Activated naive CD8-positive, alpha-beta T cell treated with anti-CD3 and anti-CD28 coated beads, Interleukin-2, amount 50 U/mL, for 24 hours (primary cell): ENCODE measurements around the gene BRD3OS.

ENCODE experiments used
- ATAC-seq: fragments of 150-1000 bp; cut with Tn5 transposase; one replicate; pipeline ENCODE4 v1.10.0; 2021
- DNase-seq: peaks from one replicate; pipeline ENCODE4 v3.0.0; 2021
- H3K27ac Mint-ChIP-seq: one replicate; pipeline ENCODE4 v1.8.0; 2021; ENCODE audit warnings: mild to moderate bottlenecking, mixed read lengths
- H3K27me3 Mint-ChIP-seq: one replicate; pipeline ENCODE4 v1.8.0; 2021; ENCODE audit warnings: mixed read lengths
- H3K36me3 Mint-ChIP-seq: one replicate; pipeline ENCODE4 v1.8.0; 2021; ENCODE audit warnings: low read depth, mixed read lengths
- H3K4me1 Mint-ChIP-seq: one replicate; pipeline ENCODE4 v1.8.0; 2021; ENCODE audit warnings: mixed read lengths
- H3K4me3 Mint-ChIP-seq: one replicate; pipeline ENCODE4 v1.8.0; 2021; ENCODE audit warnings: mild to moderate bottlenecking, moderate library complexity, mixed read lengths
- H3K9me3 Mint-ChIP-seq: one replicate; pipeline ENCODE4 v1.8.0; 2021; ENCODE audit warnings: mixed read lengths

The BRD3OS gene

GRCh38 chr9:134045841-134046544 lies 20.7 kb downstream of the BRD3OS start:
- ATAC-seq = no peak
- Mint-ChIP-seq H3K4me1 (no peaks in the 10 kb centered on the region), H3K9me3 (no peaks in the 10 kb centered on the region), H3K4me3 (no peak overlapping the region), H3K27me3 (no peaks in the 10 kb centered on the region), H3K27ac (no peak overlapping the region), H3K36me3 (peaks cover 6% of the 10 kb centered on the region)
- DNase-seq = no peak

GRCh38 chr9:134046894-134047681 lies 21.8 kb downstream of the BRD3OS start:
- Mint-ChIP-seq H3K27me3 (no peaks in the 10 kb centered on the region), H3K36me3 (peaks cover 6% of the 10 kb centered on the region), H3K9me3 (no peaks in the 10 kb centered on the region), H3K27ac (no peak overlapping the region), H3K4me3 (no peak overlapping the region), H3K4me1 (no peaks in the 10 kb centered on the region)
- ATAC-seq = no peak
- no peak for DNase-seq

DNA sequence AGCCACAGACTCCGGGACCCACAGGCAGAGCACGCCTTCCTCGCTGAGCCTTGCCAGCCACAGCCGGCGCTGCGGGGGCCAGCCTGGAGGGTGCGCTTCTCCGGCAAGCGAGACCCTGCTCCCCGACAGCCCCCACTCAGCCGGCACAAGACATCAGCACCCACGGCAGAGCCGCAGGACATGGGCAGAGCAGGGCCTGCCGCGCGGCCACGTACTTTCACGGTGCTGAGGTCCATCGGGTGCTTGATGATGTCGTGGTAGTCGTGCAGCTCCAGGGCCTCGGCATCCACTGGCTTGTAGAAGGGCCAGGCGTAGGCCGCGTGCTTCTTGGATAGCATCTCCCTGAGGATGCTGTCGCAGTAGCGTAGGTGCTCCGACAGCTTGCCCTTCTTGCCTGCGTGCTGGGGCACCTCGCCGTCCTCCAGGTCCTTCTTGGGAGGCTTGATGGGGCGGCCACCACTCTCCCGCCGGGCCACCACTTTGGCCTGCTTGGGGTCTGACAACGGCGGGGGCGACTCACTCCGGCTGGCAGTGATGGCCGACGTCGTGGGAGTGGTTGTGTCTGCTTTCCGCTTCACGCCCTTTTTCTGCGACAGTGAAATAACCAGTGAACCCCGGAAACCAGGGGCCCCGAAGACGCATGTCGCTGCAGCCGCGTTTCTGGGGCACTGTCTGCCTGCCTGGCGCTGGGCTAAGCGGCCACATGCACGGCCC lies 22.7 kb downstream of the BRD3OS start:
- Mint-ChIP-seq H3K27me3 (no peaks in the 10 kb centered on the region), H3K27ac (no peak overlapping the region), H3K4me1 (no peaks in the 10 kb centered on the region), H3K9me3 (no peaks in the 10 kb centered on the region), H3K36me3 (peaks cover 6% of the 10 kb centered on the region), H3K4me3 (no peak overlapping the region)
- ATAC-seq = no peak
- DNase-seq = no peak

- DNase-seq (no peak), ATAC-seq (no peak)
- Mint-ChIP-seq H3K4me1 (no peaks in the 10 kb centered on the region), H3K27ac (no peak overlapping the region), H3K27me3 (no peaks in the 10 kb centered on the region), H3K36me3 (peaks cover 6% of the 10 kb centered on the region), H3K4me3 (no peak overlapping the region), H3K9me3 (no peaks in the 10 kb centered on the region)
Observed at GRCh38 chr9:134048582-134048968, 23.3 kb downstream of the BRD3OS start.

DNA sequence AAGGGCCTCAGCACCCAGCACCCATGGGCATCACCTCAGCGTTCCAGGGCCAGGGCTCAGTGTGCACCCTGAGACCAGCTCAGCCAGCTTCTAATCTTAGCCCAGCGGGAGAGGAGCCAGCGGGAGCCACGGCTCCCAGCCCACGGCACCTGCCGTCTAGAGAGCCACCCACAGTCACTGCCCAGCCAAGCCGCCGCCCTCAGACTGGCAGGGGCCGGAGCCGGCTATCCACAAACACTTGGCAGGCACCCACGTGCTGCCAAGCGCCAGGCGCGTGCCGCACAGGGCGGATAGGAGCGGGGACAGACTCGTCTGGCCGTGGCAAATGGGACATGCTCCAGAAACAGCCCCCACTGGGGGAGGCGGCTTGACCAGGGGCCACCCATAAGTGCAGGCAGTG lies 24.0 kb downstream of the BRD3OS start:
- ATAC-seq (no peak), DNase-seq (no peak)
- Mint-ChIP-seq H3K9me3 (no peaks in the 10 kb centered on the region), H3K4me3 (no peak overlapping the region), H3K27me3 (no peaks in the 10 kb centered on the region), H3K27ac (no peak overlapping the region), H3K4me1 (no peaks in the 10 kb centered on the region), H3K36me3 (peaks cover 6% of the 10 kb centered on the region)

DNA sequence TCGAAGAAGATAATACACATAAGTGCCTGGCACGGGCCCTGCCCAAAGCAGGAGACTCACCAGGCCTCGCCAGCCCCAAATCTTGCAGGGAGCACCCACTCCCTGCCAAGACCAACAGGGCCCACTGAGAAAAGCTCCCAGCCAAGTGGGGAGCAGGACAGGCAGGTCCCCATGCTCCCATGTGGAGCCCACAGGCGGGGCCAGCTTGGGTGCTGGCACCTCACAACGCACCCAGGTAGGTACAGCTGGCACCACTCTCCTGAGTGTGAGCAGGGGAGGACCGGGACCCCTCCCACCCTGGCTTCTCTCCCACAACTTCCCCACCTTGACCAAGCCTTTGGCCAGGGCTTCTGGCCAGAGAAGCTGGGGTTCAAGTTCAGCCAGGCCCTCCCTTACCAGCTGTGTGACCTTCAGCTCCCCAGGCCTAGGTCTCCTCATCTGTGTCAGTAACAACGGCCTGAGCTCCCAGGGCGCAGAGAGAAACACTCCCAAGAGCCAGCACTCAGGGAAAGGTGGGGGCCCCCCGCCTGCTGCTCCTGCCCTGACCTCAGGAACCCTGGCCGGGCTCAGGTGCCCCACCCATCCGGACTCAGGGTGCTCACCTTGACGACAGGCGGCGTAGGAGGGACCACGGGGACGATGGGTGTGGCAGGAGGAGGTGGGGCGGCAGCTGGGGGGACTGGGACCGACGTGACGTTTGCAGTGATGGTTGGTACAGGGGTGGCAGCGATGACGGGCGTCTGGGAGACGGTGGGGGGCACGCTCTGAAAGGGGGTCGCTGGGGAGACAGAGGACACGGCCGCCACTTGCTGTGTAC lies 24.7 kb downstream of the BRD3OS start:
- Mint-ChIP-seq H3K27ac (no peak overlapping the region), H3K36me3 (peaks cover 6% of the 10 kb centered on the region), H3K4me1 (no peaks in the 10 kb centered on the region), H3K27me3 (no peaks in the 10 kb centered on the region), H3K4me3 (no peak overlapping the region), H3K9me3 (no peaks in the 10 kb centered on the region)
- ATAC-seq (no peak), DNase-seq (no peak)

- no peaks in the 10 kb centered on the region for H3K9me3 Mint-ChIP-seq
- no peaks in the 10 kb centered on the region for H3K4me1 Mint-ChIP-seq
- no peak for ATAC-seq
- H3K36me3 Mint-ChIP-seq = peaks cover 6% of the 10 kb centered on the region
- no peak for DNase-seq
- no peak overlapping the region for H3K4me3 Mint-ChIP-seq
- no peaks in the 10 kb centered on the region for H3K27me3 Mint-ChIP-seq
- H3K27ac Mint-ChIP-seq = no peak overlapping the region
Observed at GRCh38 chr9:134050726-134051125, 25.4 kb downstream of the BRD3OS start.

GRCh38 chr9:134051319-134051718 lies 26.0 kb downstream of the BRD3OS start:
- peaks cover 4% of the 10 kb centered on the region for H3K4me1 Mint-ChIP-seq
- no peaks in the 10 kb centered on the region for H3K27me3 Mint-ChIP-seq
- ATAC-seq = no peak
- peaks cover 6% of the 10 kb centered on the region for H3K36me3 Mint-ChIP-seq
- H3K27ac Mint-ChIP-seq = no peak overlapping the region
- no peak for DNase-seq
- no peak overlapping the region for H3K4me3 Mint-ChIP-seq
- H3K9me3 Mint-ChIP-seq = no peaks in the 10 kb centered on the region

DNA sequence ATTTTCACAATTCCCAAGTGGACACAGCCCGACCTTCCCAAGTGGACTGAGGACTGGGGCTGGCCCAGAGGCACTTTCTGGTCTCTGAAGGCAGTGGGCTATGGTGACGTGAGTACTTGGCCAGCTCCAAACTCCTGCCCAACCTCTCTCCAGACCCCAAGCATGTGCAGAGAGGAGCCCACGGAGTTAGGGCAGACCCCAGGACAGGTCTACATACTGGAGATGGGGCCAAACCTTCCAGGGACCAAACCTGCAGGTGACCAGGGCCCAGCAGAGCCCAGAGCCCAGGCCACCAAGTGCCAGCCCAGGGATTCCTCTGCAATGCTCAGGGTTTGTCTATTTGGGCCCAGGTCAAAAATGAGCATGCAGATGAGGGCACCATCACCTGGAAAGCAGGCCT lies 27.2 kb downstream of the BRD3OS start:
- DNase-seq = no peak
- Mint-ChIP-seq H3K36me3 (peaks cover 6% of the 10 kb centered on the region), H3K9me3 (no peaks in the 10 kb centered on the region), H3K4me1 (peaks cover 8% of the 10 kb centered on the region), H3K4me3 (no peak overlapping the region), H3K27ac (no peak overlapping the region), H3K27me3 (no peaks in the 10 kb centered on the region)
- no peak for ATAC-seq

DNA sequence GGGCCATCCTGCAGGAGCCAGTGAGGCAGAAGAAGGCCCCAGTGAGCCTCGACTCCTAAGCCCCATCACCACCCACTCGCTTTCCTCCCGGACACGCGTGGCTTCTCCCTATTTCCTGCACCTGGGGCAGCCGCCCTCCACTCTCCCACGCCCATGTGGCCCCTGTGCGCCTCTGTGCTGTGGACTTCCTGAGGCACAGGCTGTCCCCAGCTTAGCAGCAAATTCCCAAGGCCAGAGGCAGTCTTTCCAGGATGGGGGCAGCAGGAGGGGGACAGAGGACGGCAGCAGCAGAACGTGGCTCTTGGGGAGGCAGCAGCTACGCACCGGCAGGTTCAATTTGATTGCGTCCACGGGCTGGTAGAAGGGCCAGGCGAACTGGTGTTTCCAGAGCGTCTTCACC lies 27.7 kb downstream of the BRD3OS start:
- ATAC-seq (no peak), DNase-seq (no peak)
- Mint-ChIP-seq H3K9me3 (no peaks in the 10 kb centered on the region), H3K4me1 (peaks cover 8% of the 10 kb centered on the region), H3K36me3 (peaks cover 6% of the 10 kb centered on the region), H3K4me3 (no peak overlapping the region), H3K27ac (no peak overlapping the region), H3K27me3 (no peaks in the 10 kb centered on the region)

DNA sequence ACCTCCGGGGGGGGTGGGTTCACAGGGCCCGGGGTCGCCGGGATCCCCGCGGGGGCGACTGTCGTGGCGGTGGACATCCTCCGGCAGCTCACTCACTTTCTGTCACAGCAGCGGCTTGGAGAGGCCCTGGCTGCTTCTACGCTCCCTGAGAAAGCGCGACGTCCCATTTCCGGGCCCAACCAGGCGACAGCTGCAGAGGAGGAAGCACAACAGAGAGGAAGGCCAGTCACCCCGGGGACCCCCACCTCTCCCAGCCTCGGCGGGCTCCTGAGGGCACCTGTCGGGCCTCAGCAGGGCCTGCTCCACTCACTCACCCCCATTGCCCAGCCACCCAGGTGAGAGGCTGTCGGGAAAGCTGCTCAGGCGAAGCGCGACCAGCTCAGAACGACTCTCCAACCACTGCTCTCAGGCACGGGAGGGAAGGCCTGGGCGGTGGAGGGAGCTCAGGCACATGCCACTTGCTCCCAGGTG lies 28.2 kb downstream of the BRD3OS start:
- Mint-ChIP-seq H3K4me3 (no peak overlapping the region), H3K36me3 (peaks cover 6% of the 10 kb centered on the region), H3K4me1 (peaks cover 9% of the 10 kb centered on the region), H3K27me3 (no peaks in the 10 kb centered on the region), H3K9me3 (no peaks in the 10 kb centered on the region), H3K27ac (no peak overlapping the region)
- no peak for DNase-seq
- no peak for ATAC-seq

DNA sequence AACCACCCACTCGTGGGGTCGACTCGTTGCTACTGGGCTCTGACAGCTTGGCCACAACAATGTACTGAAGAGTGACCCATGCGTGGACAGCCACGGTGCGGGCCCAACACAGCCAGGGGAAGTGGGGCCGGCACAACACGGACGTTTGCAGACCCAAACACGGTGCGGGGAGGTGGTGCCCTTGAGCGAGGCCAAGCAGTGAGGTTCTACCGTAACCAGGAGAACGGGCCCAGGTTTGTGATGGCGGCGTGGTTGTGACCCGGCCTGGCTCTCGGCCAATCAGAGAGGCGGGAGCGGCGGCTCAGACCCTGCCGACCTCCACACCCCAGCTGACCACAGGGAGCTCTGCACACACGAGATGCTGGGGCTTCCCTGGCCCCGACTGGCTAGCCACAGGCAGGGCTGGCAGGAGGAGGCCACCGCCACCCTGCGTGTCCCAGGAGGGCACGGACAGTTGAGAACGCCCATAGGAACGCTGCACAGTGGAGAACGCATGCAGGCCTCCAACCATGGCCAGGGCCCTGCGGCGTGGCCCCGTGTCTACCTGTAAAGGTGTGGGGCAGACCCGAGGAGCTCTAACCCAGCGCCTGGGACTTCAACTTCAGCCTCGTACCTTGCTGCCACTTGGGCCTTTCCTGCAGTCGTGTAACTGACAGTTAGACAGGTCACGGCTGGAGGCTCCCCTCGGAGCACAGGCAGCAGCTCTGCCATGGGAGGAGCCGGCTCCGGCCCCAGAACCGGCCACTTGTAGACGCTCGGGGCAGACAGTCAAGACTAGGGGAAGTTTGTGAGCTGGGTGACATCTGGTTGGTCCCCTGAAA lies 28.9 kb downstream of the BRD3OS start:
- peaks cover 16% of the 10 kb centered on the region for H3K4me1 Mint-ChIP-seq
- no peaks in the 10 kb centered on the region for H3K9me3 Mint-ChIP-seq
- no peaks in the 10 kb centered on the region for H3K27me3 Mint-ChIP-seq
- H3K27ac Mint-ChIP-seq = no peak overlapping the region
- no peak overlapping the region for H3K4me3 Mint-ChIP-seq
- peaks cover 3% of the 10 kb centered on the region for H3K36me3 Mint-ChIP-seq
- DNase-seq = no peak
- ATAC-seq = no peak

DNA sequence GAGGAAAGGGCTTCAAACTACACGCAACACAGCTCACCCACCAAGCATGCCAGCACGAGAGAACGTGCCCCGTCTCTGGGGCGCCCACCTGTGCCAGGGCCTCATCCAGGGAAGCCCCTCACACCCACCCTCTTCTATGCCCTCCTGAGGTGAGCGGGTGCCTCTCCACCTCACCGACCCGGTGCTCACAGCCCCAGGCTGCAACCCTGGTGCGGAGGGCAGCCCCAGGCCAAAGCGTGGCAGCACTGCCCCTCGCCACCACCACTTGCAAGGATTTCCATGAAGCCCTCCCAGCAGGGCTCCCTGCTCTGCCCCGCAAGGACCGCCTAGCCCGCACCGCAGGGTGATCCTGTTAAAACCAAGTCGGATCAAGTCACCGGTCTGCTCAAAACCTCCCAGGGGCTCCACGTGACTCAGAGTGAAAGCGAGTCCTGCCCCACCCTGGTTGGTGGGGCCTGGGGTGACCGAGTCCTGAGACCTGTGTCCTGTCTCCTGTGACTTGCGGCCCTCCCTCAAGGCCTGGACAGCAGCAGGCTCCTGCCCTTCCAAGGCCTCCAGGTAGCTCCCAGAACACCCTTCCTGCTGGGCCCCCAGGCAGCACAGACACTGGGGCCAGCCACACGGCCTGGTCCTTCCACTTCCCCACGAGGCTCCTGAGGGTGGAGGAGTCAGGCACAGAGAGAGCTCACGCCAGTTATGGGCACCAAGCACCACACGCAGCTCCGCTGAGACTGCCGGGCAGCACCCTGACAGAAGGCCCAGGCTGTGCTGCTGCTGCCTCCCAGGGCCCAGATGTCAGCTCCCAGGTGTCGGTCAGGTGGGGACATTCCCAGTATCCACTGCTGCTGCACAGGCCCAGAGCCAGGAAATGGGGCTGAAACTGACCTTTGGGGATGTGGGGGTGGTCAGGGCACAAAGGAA lies 29.9 kb downstream of the BRD3OS start:
- ATAC-seq = no peak
- Mint-ChIP-seq H3K27ac (no peak overlapping the region), H3K27me3 (no peaks in the 10 kb centered on the region), H3K9me3 (no peaks in the 10 kb centered on the region), H3K4me3 (no peak overlapping the region), H3K36me3 (peaks cover 3% of the 10 kb centered on the region), H3K4me1 (peaks cover 21% of the 10 kb centered on the region)
- no peak for DNase-seq
